ENCODE data around the gene OGT.
"Not testable (repeated sequence)": the region's sequence is repeated elsewhere in the genome, so short reads cannot be mapped to it uniquely, and the experiment has no call there.

OGT gene
- 592 to 1,065 (median 981) reads per million in 4 donors for total RNA-seq

GRCh38 chrX:71532753-71533425 is at the start of gene OGT:
OGT (plus strand) TSS chrX:71533104; CDS start chrX:71533300, 196 bp downstream.
- peak; percentile 84 to 96 (median 87) for DNase-seq

GRCh38 chrX:71487814-71488213 is 45.1 kb upstream of the OGT start:
- DNase-seq = no peak

GRCh38 chrX:71489540-71489939 is 43.4 kb upstream of the OGT start:
- DNase-seq = no peak

- peak; percentile 10 to 51 (median 22) for DNase-seq
Observed at GRCh38 chrX:71492231-71493065, 40.5 kb upstream of the OGT start.

GRCh38 chrX:71493111-71493613 is 39.7 kb upstream of the OGT start:
- no peak for DNase-seq

GRCh38 chrX:71495979-71496378 is 36.9 kb upstream of the OGT start:
- not testable (repeated sequence) for DNase-seq

GRCh38 chrX:71496476-71496875 is 36.4 kb upstream of the OGT start:
- DNase-seq = no peak

- DNase-seq = not testable (repeated sequence)
Observed at GRCh38 chrX:71502080-71502479, 30.8 kb upstream of the OGT start.

GRCh38 chrX:71504346-71504745 is 28.6 kb upstream of the OGT start:
- DNase-seq = no peak

GRCh38 chrX:71509289-71509688 is 23.6 kb upstream of the OGT start:
- no peak for DNase-seq

GRCh38 chrX:71510161-71510560 is 22.7 kb upstream of the OGT start:
- no peak for DNase-seq

- not testable (repeated sequence) for DNase-seq
Observed at GRCh38 chrX:71513731-71514130, 19.2 kb upstream of the OGT start.

- peak in 4 of 5 donors; percentile 11 to 55 (median 20) for DNase-seq
Observed at GRCh38 chrX:71514367-71515037, 18.4 kb upstream of the OGT start.

GRCh38 chrX:71515038-71515396 is 17.9 kb upstream of the OGT start:
- DNase-seq = no peak

GRCh38 chrX:71525316-71525715 is 7.6 kb upstream of the OGT start:
- DNase-seq = no peak

- peak; percentile 20 to 87 (median 50) for DNase-seq
Observed at GRCh38 chrX:71532078-71532752, 689 bp upstream of the OGT start.

GRCh38 chrX:71533516-71533850 is 579 bp downstream of the OGT start:
- peak in 1 of 5 donors; percentile 12 for DNase-seq

GRCh38 chrX:71533851-71534561 is 1.1 kb downstream of the OGT start:
- peak; percentile 9 to 81 (median 31) for DNase-seq

- DNase-seq = no peak
Observed at GRCh38 chrX:71534773-71535544, 2.1 kb downstream of the OGT start.

- peak in 1 of 5 donors; percentile 39 for DNase-seq
Observed at GRCh38 chrX:71536285-71536684, 3.4 kb downstream of the OGT start.

GRCh38 chrX:71537743-71538142 is 4.8 kb downstream of the OGT start:
- DNase-seq = no peak

Data from T-helper 1 cell (primary cell).